Medulla oblongata (tissue), 1 donor: Measurements from ENCODE around the gene C17orf50.

Experiments used
- DNase-seq: peaks from one replicate; pipeline ENCODE4 v3.0.0-alpha.2; 2015; ENCODE audit errors: extremely low spot score

C17orf50 gene

DNA sequence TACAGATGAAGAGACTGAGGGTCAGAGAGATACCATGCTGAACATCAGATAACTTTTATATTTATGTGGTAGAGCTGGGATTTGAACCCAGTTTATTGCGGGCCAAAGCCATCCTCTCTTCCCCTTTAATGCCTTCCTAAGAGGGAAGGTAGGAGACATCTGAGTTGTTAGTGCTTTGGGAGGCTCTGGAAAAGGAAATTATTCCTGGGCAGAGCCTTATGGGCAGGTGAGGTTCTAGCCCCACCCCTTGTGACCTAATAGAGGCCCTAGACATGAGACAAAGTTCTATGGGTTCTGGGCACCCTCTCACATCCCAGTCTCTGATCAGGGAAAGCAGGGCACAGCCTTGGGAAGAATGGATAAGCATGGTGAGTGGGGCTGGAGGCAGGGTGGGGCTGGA lies at the start of gene C17orf50:
Gene C17orf50 (plus strand): TSS at position 301 of the 400 bp plus-strand sequence. CDS start 55 bp downstream, at position 356.
- DNase-seq: no peak

DNA sequence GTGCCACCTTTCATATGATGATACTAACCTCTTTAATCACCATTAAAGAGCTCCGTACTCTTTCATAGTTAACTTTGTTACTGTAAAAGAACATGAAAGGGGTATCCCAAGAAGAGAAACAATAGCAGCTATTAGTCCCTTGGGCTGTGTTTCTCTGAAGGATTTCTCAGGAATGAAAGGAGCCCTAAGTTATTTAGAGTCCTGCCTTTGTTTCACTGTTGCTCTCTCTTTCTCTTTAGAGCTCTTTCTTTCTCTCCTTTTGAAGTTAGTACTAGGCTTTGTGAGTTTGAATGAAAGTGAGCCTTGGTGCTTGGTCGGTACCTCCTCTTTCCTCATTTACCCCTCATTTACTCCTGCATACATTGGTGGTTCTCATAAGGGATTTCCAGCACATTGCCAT lies 49.7 kb upstream of the C17orf50 start:
- DNase-seq: no peak

DNA sequence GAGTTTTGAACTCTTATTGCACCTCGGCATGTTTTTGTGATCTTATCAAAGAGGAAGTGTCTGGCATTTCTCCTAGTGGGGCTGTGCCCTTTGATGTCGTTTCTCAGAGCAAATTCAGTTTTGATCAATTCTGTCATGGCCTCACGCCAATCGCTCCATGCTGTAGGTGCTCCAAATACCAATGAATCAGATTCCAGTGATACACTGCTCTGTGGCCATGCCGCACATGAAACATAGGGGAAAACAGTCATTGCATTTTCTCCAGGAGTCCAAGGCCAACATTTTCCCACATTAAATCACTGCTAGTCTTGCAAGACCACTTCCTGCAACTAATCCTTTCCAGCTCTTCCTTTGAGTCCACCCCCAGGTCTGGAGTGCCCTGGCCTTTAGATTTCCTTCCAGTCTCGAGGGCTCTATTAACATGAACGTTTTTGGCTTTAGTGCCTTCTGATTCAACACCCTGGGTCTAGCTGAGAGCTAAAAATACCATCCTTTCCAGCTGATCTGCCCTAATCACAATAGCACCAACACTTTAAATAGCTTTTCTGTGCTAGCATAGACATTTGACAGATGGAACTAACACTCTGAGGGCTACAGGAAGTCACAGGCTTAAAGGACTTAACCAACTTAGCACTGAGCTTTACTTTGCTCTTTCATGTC lies 47.5 kb upstream of the C17orf50 start:
- no peak for DNase-seq

DNA sequence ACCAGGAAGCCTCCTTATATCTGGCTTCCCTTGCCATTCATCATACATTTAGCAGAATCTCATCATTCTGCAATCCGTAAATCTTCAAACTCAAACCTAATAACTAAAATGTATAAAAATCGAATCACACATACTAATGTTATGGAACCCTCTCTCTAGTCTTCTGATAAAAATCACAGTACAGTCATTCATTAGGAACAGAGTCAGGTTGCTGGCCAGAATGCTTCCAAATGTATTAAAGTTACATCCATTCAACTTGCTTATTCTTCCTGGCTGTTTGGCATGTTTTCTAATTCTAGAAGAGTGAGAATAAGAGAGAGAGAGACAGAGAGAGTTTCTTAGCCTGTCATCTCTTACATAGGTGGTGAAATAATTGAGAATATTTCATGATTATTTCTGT lies 45.7 kb upstream of the C17orf50 start:
- no peak for DNase-seq

DNA sequence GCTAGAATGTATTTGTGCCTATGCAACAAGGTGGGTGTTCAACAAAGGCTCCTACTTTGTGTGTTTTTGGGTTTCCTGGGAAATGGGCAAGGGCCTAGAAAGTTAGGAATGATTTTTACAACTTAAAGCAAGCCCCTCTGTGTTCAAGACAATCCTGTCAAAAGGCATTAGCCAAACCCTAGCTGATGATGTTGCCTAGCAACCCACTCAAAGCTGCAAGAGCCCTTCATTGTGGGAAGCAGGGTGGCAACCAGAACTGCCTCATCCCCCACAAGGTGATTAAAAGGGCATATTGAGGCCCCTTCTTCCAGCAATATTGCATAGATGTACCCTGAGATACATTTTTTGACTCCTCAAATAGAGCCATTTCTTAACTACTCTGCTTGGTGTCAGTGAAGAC lies 45.3 kb upstream of the C17orf50 start:
- no peak for DNase-seq

DNA sequence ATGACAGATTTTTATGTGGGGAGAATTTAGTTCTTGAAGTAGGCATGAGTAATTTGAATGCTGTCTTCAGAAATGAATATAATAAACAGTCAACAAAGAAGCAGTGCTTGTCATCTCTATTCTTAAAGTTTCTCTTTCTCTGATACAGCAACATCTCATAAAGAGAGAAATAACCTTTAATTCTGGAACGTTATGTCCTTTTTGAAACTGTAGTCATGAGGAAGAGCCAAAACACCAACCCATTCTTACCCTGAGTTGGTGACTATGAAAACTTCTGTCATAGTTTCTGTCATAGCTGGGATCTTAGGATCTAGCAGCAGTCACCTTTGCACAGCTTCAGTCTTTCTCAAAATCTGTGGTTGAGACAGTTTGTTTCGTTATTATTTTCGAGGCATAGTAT lies 44.5 kb upstream of the C17orf50 start:
- no peak for DNase-seq

DNA sequence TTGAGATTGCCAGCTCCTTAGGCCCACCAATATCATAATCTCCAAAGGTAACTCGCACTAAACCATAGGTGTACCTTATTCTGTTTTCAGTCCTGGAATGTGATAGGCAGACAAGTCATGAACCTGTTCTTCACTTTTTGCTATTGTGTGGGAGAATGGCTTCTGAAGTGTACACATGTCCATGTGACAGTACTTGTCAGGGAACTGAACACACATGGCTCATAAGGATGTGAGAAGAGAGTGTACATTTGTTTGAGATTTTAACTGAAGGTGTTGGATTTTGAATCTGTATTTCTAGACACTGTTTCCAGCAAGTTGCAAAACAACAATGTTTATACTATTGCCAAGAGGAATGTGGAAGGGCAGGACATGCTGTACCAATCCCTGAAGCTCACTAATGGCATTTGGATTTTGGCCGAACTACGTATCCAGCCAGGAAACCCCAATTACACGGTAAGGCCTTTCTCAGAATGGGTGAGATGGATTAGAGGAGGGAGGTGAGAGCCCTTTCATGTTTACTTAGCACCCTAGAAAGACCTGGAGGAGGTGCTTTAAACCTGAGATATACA lies 43.7 kb upstream of the C17orf50 start:
- DNase-seq: no peak

DNA sequence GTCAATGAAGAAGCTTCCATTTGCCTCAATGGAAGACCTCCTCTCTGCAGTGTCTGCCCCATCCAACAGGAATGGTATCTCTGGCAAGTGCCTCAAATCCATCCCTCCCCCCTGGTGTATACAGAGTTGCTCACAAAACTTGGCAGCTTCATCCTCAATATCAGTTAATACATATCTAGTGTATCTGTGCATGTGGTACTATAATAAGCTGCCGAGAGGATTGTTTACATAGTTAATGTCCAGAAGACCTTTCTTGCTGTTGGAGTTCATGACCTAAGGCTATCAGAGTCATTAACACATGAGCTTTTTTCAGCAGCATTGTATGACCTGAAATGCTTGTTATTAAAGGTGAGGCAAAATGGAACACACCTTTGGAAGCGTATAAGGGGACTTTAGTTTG lies 43.2 kb upstream of the C17orf50 start:
- no peak for DNase-seq

DNA sequence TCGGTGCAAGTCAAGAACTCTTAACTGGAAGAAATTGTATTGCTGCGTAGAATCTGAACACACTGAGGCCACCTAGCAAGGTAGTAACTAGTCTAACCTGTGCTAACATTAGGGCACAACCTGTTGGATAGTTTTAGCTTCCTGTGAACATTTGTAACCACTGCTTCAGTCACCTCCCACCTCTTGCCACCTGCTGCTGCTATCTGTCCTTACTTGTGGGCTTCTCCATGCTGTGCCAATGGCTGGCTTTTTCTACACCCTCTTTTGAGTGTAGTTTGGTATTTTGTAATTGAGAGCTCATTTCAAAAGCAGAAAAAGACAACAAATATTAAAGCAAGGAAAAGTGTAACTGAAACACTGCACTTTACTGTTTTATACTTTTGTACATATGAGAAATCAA lies 37.0 kb upstream of the C17orf50 start:
- no peak for DNase-seq

DNA sequence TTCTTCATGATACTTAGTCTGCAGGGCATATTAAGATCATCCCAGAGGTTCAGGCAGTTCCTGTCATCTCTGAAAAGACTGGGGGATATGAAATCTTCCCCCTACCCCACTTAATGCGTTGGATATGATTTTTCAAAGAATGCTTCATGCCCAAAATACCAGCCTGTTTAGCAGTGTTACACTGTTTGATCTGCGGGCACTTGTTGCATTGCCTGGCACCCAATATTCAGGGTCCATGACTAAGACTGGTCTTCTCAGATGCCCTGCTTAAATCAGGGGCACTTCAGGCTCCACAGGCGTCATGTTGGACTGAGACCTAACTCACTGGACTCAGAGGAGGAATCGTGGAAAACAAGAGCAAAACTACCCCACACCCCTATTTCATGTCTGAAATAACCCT lies 35.6 kb upstream of the C17orf50 start:
- DNase-seq: no peak

DNA sequence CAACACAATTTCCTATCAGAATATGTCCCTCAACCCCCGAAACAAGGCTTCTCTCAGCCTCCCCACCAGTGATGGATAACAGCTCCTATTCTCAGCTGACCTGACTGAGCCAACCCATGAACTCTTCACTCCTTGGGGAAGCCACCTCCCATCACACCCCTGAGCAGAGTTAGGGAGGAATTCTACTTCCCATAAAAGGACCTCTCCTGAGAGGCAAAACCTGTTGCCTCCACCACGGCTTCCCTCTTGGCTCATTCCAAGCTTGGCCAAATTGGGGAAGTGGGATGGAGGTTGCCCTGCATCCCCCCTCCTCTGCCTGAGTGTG lies 34.9 kb upstream of the C17orf50 start:
- DNase-seq: no peak

DNA sequence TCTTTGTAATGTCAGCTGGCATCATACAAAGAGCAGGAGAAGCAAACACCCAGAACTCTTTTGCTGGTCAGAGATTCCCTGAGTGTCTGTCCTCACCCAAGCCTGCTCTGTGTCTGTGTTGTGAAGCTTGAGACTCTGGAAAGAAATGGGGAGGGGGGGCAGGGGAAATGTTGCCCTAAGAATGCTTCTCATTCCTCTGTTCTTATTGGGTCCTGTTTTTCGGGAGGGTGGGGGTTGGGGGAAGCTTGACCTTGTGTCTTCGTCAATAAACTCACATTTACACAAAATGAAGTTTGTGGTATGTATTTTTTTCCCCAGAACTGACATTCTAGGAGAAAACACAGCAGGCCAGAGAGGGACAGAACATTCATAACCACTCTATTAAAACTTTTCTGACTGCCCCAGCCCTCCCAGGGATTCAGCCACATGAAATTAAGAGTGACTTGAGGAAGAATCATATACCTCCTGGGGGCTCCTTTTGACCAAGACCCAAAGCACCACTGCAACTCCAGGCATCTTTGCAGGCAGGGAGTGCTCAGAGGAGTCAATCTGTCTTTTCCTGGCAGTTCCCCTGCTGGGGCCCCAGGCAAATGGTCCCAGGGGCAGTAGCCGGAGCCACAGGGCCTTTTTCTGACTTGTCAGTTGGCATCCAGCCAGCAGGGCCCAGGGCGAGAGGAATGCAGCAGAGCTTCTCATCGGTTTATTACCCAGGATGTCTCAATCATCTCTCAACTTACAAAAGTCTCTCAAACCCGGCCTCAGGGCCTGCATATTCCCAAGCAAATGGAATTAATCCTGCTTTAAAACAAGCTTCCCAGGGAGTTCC lies 34.3 kb upstream of the C17orf50 start:
- no peak for DNase-seq

DNA sequence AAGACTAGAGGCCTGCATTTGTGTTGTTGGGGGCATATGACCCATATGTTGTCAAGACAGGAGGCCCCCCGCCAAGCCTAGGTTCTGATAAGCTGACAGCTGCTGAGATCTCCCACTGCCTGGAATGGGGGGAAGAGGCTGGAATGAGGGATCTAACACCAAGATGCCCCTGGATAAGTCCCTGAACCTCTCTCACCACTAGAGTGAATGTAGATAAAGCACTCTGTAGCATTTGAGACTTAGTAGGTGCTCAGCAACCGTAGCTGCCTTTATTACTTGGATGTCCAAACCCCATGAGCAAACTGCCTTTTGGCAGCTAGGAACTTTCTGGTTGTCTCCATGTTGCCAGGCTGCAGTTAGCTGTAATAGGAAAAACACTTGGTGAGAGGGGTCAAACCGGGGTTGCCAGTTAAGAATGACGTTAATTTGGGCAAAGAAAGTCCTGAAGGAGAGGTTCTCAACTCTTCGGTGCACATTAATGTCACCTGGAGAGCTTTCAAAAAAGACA lies 33.7 kb upstream of the C17orf50 start:
- DNase-seq: peak; percentile 26

DNA sequence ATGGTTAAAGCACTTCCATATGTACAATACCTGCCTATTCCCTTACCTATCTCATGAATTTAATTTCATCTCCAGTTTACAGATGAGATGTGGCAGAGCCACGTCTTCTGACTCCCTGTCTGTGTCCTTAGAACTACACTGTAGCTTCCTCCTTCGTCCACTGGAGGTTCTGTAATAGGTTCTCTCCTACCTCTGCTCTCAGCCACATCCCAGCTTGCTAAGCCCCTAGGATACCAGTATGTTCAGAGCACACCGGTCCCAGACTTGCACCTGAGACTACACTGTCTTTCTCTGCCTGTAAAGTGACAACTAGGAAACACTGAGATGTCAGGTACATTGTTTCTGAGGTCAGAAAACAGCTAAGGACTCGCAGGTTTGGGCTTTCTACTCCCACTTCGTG lies 33.1 kb upstream of the C17orf50 start:
- no peak for DNase-seq

DNA sequence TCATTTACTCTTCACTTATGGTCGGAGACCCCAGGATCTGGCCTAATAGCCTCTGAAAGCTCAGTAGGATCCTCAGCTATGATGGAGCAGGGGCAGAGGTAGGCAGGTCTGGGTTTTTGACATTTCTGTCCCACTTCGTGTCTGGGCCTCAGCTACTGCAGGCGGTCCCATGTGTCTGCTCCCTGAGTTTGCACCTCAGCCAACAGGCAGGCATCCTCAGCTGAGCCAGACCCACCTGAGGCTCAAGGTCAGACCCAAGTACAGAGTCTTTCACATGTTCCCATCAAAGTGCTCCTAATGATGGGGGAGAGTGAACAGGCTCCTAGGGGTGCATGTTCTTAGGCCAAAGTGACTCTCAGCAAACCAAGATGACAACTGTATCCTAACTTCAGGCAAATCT lies 32.1 kb upstream of the C17orf50 start:
- no peak for DNase-seq

DNA sequence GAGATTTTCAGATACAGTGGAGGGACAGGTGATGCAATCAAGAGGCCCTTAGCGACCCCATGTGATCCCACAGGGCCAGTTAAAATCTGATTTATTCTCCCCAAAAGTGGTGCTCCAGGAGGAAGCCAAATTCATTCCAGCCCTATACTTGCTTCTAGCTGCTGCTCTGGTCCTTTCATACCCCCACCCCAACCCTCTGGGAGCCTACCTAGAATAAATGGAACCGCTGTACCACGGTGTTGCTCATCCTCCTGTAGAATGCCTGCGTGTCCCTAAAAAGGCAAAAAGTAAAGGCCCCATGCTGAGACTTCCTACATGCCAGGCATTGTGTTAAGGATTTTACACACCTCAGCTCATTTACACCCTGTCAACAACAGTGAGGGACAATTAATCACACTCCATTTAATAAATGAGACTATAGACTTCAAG lies 31.3 kb upstream of the C17orf50 start:
- DNase-seq: no peak

DNA sequence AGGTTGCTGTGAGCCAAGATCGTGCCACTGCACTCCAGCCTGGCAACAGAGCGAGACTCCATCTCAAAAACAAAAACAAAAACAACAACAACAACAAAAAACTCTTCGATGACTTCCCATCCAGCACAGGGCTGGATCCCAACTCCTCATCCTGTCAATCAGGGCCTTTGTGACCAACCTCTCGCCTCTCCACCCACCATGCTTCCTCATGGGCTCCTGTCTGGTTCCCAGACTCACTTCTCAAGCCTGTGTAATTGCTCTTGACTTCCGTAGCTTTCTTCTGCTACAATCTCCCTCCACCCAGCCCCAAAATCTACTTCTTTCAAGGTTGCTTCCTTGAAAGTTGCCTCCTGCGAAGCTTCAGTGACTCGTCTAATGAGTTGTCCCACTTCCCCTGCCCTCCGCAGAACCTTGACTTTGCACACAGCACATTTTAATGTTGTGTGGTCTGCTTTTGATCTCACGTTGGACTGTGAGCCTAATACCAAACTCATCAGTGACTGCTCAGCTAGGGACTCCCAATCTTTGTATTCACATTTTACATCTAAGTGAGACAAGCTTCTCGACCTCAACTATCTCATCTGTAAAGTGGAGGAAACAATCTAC lies 30.2 kb upstream of the C17orf50 start:
- no peak for DNase-seq

DNA sequence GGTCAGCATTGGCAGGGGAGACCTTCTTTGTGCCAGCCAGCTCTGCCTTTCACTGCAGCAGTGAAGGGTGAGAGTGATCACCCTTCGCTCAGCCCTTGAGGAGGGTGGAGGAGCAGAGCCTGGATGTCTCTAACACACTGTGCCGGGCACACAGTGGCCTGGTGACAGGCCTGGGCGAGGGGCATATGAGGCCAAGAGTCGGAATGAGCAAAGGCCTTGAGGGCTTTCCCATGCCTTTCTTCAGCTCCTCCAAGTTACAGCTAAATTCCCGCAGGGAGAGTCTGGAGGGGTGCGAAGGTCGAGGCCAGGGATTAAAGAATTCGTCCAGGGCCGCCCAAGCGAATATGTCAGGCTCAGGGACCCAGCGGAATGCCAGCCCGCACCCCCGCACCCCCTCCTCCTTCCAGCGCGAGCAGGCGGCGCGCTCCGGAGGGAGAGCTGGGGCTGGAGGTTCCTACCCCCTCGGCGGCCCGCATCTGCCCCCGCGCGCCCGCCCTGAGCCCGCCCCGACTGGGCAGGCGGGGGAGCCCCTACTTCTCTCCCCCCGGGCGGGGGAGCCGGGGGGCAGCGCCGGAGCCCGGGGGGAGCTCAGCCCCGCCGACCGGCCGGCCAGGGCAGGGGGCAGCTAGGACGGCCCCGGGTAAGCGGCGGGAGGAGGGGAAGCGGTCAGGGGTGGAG lies 29.3 kb upstream of the C17orf50 start, which contains the start of gene RASL10B:
Gene RASL10B (plus strand): TSS at position 401 of the 678 bp plus-strand sequence. CDS start 3,546 bp downstream, outside the sequence.
- DNase-seq: peak; percentile 56

DNA sequence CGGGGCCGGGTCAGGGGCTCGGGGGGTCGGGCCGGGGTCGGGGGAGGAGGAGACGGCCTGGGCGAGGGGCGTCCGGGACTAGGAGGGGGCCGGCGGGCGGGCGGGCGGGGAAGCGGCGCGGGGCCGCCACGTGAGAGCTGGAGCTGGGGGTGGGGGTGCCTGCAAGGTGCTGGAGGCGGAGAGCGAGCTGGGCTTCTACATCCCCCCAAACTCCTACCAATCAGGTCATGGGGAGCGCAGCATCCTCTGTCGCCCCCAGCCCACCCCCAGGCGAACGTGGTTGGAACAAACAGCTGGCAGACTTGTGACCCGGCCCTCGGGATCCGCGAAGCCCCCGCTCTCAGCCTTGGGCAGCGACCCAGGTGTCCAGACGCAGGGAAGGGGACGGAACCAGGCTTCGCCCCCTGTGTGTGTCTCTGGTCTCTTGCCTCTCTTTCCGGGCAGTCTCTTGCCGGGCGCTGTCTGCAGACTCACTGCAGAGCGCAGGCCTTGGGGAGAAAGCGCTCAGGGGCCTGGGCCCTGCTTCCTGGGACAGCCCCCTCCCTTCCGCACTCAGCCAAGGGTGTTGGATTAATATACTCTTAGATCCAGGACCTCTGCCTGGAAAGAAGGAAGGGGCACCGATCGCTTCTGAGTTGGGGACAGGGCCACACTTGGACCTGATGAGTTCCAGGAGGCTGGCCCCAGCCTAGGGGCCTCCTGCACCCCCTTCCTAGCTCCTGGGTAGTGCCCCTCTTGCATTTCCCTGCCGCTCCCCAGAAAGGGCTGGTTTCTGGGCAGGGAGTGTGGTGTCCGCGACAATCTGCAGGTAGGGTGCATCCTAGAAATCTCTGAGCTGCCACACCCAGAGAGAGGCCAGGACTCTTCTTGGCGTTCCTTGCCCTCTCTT lies 28.5 kb upstream of the C17orf50 start:
- no peak for DNase-seq

DNA sequence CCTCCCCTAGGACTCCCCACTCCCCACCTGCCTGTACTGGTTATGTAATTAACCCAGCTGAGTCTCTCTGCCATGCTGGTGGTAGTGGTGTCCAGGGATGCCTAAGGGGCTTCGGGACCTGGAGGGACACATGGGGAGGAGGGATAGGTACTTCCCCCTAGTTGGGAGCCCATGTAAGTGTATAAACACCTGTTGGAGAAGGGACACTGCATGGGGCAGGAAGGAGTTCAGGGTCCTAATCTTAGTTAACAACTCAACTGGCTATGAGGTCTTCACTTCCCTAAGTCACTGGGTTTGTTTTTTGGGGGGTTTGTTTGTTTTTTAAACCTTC lies 27.9 kb upstream of the C17orf50 start:
- DNase-seq: no peak

DNA sequence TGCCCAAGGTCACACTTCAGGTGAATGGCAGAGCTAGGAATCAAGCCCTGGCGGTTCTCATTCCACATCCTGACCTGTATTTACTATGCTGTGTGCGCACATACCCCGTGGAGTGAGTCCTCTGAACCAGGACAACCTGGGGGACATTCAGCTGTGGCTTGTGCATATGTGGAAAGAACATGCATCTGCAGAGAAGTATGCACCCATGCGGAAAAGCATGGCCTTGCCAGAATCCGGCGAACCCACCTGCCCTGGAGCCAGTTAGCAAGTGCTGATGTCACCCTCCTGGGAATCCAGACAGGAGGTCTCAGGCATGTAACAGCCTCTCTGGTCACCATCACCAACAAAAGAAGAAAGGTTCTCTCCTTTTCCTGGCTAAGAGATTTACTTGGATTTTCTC lies 27.3 kb upstream of the C17orf50 start:
- DNase-seq: no peak
